Stimulated activated CD8-positive, alpha-beta memory T cell treated with anti-CD3 and anti-CD28 coated beads, Interleukin-7, amount 100 ng/mL, for 4 hours (primary cell): Measurements from ENCODE around the gene MEIS2.

Experiments
- DNase-seq, 2 donors: peaks; one replicate each; pipeline ENCODE4 v3.0.0-alpha.2; 2020; ENCODE audit warnings: low read depth in 2 of 2

MEIS2 gene

DNA sequence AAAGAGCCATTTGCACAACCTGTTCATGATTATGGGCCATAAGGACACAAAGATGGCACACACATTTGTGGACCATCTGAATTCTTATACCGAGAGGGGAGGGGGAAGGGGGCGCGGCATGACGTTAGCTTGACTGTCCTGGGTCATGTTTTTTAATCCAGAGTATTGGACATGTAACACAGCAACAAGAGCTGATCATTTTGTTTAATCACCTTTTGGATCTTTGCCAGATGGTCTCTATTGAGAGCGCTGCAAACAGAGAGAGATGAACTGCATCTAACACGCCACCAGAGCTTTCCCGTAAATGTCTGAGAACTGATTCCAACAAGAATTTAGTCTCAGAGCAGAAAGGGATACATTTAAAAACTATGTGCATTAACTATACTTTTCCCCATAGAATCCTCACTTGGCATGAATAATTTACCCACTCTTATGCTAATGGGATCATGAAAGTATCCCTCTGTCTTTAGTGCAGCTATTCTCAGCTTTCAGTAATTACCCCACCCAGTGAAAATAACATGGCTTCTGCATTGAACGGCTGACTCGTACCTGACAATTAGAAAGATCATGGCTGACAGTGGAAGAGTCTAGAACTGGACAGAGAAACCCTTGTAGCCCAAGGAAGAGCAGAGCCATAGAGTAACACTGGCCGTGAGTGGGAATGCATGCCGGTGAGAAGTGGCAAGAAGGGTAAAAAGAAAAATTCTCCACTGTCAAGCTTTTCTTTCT is 22.6 kb downstream of the MEIS2 start:
- DNase-seq, result no peak

DNA sequence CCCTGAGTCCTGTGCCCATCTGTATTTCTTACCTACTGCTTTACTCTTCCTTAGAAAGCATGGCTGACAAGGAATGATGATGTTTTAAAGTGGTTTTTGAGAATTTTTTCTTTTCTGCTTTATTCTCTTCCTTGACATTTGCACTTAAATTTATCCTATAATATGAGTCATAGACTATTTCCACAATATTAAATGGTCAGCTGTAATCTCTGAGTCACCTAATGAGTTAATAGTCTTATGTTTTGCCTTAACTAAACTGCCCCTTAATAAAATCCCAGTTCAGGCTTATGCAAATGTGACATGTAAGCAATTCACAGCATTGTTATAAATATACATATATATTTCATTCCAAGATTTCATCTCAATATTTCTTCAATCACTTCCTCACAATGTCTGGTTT is 23.8 kb downstream of the MEIS2 start:
- no peak for DNase-seq

DNA sequence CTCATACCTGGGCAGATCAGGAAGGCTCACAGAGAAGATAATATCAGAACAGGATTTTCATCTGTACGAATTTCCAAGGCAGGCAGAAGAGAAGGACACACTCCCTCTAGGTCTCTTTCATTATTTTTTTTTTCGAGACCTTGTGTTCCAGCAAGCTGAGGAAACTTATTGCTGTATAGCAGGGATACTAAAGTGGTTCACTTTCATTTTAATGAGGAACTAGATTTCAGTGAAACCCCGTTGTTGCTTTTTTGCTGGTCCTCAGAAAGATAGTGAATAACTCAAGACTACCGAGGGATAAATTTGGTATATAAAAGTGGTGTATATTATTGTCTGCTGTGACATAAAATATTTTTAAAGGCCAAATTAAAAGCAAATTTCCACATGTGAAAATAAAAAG is 24.6 kb downstream of the MEIS2 start:
- no peak for DNase-seq

DNA sequence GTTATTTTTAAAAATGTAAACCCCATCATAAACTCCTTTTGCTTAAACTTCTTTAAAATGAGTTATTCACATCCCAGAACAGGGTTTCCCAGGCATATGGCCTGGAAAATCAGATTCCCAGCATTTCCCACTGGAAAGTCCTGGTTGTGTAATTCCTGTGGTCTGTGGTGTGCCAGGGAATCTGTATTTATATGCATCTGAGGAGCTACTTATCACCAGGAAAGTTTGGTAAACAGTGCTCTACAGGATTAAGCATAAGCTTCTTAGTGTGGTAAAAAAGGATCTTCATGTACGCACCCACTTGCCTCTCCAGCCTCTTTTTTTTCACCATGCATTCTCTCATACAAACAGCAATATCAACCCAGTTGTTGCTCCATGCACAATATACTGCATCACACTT is 28.2 kb downstream of the MEIS2 start:
- no peak for DNase-seq

DNA sequence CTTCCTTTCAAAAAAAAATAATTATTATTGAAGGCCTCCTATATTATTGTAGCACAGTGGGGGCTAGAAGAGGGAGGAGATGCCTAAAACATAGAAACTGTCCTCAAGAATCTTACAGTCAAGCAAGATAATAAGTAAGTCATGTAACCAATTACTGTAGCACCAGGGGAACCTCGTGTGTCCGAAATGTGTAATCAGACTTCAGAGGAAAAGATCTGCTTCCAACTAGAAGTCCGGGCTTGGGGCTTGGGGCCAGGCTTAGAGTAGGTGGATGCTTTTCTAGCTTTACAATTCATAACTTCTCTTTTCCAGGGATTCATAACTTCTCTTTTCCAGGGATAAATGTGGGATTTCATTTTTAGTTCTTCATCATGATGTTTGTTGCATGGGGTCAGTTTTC is 29.2 kb downstream of the MEIS2 start:
- no peak for DNase-seq

DNA sequence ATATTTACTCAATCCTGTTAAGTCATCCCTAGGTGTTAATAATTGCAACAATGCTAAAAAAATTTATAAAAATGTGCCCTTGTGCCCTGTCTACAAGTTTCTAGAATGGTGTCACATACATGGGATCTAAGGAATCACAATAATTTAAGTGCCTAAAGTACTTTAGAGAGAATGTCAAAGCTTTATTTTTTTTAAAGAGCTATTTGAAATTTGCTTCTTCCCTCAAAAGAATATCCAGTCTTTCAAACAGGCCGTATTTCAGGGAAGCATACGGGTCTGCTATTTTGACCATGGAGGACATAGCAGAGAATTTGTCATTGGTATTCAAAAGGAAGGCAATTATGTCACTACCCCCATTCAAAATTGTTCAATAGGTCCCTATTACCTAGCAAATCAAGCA is 29.7 kb downstream of the MEIS2 start:
- DNase-seq, result no peak

DNA sequence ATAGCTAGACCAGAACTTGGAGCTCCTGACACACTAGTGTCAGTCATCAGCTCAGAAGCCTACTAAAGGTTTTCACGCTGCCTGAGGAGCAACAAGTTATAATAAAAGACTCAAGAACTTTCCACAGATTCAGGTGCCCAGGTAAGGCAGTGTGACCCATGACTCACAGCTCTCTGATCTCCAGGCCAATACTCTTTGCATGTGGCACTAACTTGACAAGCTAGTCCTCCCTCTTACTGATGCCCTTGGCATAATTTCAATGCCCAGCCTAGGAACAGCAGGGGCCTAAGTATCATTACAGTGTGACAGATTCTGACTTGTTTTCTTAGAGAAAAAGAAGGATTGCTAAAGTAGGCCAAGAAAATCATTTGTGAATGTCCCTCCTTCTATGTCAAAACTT is 38.4 kb downstream of the MEIS2 start:
- no peak for DNase-seq

DNA sequence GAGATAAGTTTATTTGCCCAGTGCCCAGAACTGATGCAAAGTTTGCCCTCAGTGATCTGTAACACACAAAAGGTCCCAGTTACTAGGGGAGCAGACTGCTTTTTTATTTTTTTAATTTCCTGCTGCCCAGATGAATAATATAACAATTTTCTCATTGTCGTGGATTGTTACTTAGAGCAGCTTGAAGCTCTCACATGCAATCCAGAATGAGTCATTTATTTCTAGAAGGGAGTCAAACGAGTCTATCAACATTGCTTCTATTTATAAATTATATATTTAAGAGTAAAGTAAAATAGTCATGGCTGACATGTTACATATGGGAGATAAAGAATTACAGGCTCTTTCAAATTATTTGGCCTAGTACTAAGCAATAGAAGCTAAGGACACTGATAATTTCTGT is 41.3 kb downstream of the MEIS2 start:
- no peak for DNase-seq

DNA sequence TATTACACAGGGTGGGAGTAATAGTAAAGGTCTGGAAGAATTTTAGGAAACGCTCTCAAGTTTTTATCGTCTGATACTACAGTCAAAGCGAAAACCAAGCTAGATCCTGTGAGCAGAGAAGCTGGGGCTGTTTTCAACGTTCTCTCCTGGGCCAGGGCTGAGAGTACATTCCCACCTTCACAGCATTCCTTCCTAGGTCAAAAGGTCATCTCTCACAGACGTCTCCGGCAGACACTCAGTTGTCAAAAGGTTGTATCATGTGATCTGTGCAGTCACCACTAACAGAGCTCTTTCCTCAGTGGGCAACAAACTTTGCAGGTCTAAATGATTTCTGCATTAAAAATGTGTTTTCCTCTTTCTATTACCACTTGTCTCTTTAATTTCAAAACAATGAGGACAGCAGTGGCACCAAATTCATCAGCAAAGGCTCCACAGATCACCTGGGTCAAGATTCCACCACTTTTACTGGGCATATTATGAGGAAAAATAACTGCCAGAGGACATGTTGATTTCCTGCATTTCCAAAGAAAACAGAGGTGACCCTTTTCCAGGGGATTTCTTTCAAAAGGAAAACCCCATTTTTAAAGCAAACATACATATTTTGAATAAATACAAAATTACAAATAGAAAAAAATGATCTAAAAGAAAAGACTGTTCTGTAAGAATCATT is 41.9 kb downstream of the MEIS2 start:
- DNase-seq, result no peak

DNA sequence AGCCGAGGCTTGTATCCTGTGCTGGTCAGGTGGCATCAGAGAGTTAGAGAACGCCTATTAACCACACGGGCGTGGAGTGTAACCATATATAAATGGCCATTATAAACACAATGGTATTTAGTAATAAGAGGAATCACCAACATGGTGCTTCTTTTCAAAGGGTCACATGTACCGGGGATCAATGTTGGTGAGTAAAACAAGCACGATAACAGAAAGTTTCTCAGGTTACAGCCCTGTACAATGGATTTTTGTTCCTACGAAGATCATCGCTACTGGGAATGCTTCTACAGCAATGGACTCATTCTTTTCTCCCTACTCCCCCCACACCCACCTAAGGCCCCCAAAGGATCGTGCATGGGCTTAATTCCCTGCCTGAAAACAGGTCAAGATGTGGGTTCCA is 42.5 kb downstream of the MEIS2 start:
- no peak for DNase-seq

DNA sequence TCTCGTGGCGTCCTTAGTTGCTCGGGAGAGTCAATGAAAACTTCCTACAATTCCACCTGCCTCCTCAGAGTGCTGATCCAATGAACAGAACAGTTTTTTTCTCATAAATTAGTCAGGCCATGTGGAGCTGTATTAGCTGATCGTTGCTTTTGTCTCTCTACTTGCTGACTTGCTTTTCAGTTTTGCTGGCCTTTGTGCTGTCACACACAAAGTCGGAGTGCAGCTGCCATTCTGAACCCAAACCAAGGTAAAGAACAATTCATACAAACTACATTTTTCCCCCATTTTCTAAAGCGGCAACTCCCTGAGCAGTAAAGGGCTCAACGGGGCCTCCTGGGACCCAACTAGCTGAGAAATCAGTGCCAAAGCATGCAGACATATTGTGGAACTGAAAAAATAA is 43.1 kb downstream of the MEIS2 start:
- no peak for DNase-seq

DNA sequence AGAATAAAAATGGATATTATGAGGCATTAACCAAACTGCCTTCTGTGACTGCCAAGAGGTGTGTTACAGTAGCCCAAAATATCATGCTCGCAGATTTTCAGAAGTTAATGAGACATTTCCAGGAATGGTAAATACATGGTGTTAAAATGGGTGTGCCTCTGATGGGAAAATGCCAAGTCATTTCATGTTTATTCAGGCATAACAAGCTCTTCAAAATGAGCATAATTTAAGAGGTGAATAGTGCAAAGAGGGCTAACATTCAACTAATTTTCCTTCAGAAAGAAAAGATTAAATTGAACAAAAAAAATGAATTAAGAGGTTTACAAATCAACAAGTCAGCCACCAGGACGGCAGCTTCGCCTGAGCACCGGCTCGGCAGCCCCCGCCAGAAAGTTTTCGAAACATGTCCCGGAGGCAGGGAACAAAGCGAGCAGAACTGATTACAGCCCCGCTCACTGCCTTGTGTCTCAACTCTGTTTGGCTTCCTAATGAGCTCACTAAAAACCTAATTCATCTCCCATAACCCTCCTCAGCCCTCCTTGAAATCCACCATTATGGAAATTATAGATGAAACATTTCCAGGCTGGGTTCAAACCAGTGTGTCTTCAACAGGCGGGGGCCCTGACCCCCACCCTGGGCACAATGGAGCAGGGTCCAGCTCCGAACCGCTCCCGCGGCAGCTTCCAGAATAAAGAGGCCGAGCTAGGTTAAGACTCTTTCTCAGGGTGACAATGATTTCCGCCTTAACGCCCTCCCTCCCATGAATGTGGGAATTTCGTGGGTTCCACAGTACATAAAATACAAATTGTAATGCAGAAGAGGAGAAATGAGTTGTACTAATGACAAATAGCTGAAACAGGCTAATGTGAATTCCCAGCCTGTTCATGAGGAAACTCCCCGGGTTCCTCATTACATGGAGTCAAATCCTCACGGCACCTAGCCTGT is 43.9 kb downstream of the MEIS2 start:
- DNase-seq, result no peak

DNA sequence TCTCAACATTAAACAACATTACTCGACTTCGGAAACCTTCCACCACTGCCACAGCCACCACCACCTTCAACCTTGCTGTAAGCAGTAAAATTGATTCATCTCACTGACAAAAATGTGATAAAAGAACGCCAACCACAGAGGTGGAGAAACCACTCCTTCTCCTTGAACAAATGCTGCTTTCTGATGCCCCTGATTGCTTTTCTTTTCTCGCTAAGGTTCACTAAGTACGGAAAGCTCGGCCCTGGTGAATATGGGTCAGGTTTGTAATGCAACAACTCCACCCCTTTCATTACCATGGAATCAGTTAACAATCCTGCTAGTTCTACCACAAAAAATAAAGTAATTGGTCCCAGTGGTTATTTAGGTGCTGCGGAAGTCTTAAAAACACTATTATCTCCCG is 44.9 kb downstream of the MEIS2 start:
- no peak for DNase-seq

DNA sequence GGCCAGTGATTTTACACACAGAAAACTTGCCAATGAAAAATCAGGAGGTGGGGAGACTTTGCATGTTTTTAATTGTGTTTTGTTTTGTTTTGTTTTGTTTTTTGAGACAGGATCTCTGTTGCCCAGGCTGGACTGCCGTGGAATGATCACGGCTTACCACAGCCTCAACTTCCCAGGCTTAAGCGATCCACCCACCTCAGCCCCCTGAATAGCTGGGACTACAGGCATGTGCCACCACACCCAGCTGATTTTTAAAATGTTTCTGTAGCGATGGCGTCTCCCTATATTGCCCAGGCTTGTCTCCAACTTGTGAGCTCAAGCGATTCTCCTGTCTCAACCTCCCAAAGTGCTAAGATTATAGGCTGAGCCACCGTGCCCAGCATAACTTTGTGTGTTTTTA is 46.0 kb downstream of the MEIS2 start:
- no peak for DNase-seq

DNA sequence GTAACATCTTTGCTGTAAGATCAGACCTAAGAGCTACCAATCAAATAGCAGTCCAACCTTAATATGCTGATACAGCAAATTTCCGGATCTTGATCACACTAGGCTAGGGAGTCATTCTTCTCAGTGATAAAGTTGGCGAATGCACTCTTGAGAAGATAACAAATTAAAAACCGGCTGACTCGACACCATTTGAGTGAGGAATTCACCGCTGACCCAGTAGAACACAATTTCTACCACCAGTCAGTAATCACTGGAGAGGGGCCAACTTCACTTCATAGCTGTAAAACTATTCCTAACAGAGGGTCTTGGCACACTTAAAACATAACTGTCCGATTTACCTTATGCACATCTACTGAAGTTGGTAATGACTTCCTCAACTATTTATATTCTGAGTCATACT is 47.2 kb downstream of the MEIS2 start:
- no peak for DNase-seq

DNA sequence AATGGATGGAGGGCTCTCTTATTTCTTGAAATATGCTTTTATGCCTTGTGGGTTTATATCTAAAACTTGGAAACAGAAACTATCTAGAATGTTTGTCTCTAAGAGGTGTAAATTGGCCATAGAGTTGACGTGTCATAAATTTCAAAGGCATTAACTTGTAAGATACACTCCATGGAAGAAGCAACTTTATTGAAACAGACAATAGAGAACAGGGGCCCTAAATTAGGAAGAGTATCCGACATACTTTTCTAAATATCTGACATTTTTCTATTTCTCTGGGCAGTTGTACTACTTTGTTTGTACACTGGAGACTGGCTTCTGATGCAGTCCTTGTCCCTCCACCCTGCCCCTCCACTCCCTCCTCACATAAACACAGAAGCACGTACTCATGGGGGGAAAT is 50.0 kb downstream of the MEIS2 start:
- no peak for DNase-seq

DNA sequence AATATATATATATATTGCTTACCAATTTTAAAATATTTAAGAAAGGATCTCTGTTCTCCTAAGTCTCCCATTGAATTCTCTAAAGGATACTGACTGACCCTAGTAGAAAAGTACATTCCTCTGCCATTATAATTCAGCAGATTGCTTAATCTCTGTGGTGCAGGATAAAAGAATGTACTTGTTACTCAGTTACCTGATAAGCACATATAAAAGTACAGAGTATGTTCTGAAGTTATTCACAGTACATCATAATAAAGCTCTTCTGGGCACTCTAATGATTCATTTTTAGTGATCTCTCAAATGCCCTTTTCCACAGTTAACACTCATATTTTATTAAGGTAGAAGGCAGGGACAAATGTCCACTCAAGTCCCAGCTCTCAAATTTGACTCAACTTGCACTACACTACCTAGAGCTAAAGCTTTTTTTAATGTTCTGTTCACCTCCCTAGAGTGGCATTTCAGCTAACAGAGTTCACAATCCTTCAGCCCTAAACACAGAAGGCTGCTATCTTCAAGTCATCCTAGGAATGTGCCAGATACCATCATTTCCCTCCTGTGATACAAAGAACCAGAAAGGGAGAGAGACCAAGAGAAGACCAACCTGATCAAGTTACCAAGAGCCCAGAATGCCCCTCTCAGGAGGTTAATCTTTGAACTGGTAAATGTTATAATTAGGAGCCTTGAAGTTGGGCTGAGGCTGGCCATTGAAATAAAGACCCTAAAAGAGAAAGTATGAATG is 53.3 kb downstream of the MEIS2 start:
- no peak for DNase-seq

DNA sequence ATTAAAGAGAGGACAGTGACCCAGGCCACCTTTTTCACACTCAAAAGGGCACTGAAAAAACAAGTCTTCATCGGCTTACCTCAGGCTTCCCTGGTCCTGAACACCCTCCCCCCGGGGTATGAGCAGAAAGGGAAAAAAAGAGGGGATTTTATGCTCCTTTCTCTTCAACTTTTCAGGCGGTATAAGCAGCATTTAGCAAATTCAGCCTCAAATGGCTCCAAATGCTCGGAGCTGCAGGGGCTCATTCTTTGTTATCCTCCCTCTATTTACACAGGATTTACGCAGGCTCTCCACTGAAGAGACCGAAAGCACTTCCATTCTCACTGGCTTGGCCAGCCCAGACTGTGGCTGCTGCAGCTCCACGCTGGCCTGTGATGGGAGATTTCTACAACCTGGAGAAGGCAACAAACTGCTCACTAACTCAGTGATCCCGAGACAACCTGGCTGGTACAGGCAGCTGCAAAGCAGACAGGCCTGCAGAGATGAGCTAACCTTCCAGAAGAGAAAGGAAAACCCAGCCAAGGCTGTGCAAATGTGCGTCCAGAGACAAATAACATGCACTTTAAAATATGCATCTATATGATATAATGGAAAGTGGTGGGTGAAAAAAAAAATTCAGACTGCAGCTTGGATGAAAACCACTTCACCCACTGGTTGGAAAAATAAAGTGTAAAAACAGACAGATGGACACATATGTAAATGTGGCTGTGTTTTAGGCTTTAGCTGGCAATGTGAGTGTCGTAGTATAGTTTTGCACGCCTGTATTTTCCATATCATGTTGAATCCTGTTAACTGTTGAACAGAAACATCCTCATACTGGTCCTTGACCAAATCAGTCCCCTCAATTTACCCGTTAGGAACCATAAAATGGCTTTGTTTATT is 54.2 kb downstream of the MEIS2 start:
- no peak for DNase-seq

DNA sequence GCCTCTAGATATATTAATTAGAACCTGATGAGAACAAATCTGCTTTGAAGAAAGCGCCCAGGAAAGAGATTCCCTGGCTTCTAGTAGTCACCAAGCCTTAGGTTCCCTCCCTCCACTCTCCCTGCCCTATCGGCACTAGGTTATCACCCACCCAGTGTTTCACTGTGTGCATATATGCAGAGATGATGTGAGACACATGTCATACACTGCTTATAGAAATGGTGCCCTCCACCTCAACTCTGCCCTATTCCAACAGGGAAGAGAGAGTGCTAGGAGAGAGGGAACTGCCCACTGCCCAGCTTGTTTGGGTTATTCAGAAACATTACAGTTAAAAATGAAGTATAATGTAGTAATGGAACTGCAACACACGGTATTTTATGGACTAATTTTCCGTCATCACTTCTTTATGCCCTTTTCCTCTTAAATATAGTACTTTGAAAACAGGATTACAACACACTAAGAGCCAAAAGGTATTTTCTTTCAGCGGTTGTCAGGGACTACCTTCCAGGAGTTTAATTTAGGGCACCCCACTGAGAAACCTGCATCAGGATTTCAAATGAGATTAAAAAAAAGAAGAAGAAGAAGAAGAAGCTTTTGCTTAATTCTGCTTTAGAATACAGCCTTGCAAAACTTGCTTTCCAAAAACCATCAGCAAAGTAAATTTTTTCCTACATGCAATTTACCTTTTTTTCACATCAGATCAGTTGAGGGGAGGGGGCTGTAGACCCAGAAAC is 55.3 kb downstream of the MEIS2 start:
- no peak for DNase-seq

DNA sequence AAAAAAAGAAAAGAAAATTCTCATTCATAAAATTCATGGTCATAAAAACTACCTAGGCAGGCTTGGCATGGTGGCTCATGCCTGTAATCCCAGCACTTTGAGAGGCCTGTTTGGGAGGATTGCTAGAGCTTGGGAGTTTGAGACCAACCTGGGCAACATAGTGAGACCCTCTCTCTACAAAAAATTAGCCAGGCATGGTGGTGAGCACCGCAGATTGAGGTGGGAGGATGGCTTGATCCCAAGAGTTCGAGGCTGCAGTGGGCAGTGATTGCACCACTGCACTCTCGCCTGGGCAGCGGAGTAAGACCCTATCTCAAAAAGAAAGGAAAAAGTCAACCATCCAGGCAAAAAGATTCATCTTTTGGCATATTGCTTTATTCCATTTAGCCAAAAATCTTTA is 58.5 kb downstream of the MEIS2 start:
- no peak for DNase-seq
